H1 (cell line): Measurements from ENCODE around the gene CACNA1D. TPM values are rescaled to one million over a fixed set of nuclear protein-coding genes. Genes with fewer than 3 reads are reported as not detected.

Source experiments
- E2F6 ChIP-seq: IDR thresholded peaks from 2 replicates; pipeline ENCODE4 v1.6.1; 2012; ENCODE audit warnings: inconsistent platforms
- HDAC2 ChIP-seq, 2 experiments: fragments of 300-600 bp in 1 of 2; sonication (generic) in 1 of 2; IDR thresholded peaks; 2 replicates each; pipeline ENCODE4 v1.6.1; 2011 to 2012; ENCODE audit warnings: low read depth in 2 of 2, low read length in 2 of 2, mild to moderate bottlenecking in 2 of 2, moderate library complexity in 2 of 2, borderline replicate concordance in 1 of 2, inconsistent platforms in 1 of 2
- POLR2A ChIP-seq, 2 experiments: IDR thresholded peaks; 1 replicate in 1 of 2; 2 replicates in 1 of 2; pipeline ENCODE4 v1.6.1; 2011; ENCODE audit warnings: low read depth in 2 of 2, low read length in 2 of 2, mild to moderate bottlenecking in 2 of 2; ENCODE audit errors: control extremely low read depth in 1 of 2
- SP2 ChIP-seq: IDR thresholded peaks from 2 replicates; pipeline ENCODE4 v1.6.1; 2012; ENCODE audit warnings: mild to moderate bottlenecking, low read length, inconsistent platforms
- TEAD4 ChIP-seq: IDR thresholded peaks from 2 replicates; pipeline ENCODE4 v1.6.1; 2012; ENCODE audit warnings: low read depth, low read length, inconsistent platforms, mixed read lengths
- YY1 ChIP-seq: IDR thresholded peaks from 2 replicates; pipeline ENCODE4 v1.6.1; 2011; ENCODE audit warnings: low read depth, mild to moderate bottlenecking, low read length
- polyA plus RNA-seq, 7 experiments: library from polyadenylated mRNA; depleted of rRNA in 3 of 7; stranded (reverse) in 5 of 7; unstranded in 2 of 7; fragments of >200 nt in 5 of 7; fragments of 200-250 nt in 2 of 7; gene quantifications; 1 replicate in 5 of 7; 2 replicates in 1 of 7; 4 replicates in 1 of 7; pipeline versions ENCODE4 v1.2.1 to v1.2.3, GENCODE V29; 2011 to 2013; ENCODE audit warnings: missing spikeins in 2 of 7, mixed read lengths in 2 of 7
- total RNA-seq: library from RNA; stranded (reverse); fragmentation: NEBNext Ultra II Directional; extraction: Animal tissue kit (Norgen Biotek cat#: 25700); gene quantifications from 2 replicates; pipeline ENCODE4 v1.2.1, GENCODE V29; 2021
- TF ChIP-seq, protein P1 (sequence below): fragments of 300-600 bp; sonication (generic); IDR thresholded peaks from 2 replicates; pipeline ENCODE4 v1.7.1; 2012; ENCODE audit warnings: low read length, moderate library complexity, mild to moderate bottlenecking, inconsistent platforms; ENCODE audit not compliant: insufficient replicate concordance

The CACNA1D gene
- total and polyA plus RNA-seq, 2 of the 8 experiments (the other 6 are each of a cell fraction or from before 2014, with no cell fraction given) = 2.0 to 2.9 TPM

DNA sequence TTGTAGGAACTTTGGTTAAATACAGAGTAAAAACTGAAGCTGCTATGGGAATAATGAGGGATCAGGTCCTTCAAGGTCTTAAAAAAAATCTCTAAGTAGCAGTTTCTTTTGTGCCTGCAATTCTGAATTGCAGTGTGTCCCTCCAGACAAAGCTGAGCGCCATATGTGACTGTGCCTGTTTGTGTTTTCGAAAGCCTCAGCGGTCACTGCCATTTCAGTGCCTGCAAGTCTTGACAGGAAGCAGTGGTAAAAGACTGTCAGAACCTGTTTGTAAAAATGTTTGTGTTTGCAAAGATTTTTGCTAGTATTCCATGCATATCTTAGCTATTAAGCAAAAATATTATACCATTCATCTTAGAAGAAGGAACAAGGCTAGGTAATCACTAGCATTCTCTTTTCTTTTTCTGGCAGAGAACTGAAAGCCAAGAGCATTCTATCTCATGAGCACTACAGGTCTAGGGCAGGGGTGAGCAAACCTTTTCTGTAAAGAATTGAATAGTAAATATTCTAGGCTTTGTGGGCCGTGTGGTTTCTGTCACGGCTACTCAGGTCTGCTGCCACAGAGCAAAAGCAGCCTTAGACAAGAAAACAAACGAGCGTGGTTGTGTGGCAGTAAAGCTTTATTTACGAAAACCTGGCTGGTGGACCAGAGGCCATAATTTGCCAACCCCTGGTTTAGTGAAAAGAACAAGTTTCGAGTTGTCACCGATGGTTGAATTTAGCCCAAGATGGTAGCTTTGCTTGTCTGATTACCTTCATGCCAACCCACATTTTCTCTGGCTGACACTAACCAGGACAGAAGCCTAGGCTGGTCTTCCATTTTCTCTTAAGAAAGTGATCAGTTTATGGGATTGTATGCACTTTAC, 134.4 kb downstream of the CACNA1D start (continued):
- TF ChIP-seq, protein P1, sequence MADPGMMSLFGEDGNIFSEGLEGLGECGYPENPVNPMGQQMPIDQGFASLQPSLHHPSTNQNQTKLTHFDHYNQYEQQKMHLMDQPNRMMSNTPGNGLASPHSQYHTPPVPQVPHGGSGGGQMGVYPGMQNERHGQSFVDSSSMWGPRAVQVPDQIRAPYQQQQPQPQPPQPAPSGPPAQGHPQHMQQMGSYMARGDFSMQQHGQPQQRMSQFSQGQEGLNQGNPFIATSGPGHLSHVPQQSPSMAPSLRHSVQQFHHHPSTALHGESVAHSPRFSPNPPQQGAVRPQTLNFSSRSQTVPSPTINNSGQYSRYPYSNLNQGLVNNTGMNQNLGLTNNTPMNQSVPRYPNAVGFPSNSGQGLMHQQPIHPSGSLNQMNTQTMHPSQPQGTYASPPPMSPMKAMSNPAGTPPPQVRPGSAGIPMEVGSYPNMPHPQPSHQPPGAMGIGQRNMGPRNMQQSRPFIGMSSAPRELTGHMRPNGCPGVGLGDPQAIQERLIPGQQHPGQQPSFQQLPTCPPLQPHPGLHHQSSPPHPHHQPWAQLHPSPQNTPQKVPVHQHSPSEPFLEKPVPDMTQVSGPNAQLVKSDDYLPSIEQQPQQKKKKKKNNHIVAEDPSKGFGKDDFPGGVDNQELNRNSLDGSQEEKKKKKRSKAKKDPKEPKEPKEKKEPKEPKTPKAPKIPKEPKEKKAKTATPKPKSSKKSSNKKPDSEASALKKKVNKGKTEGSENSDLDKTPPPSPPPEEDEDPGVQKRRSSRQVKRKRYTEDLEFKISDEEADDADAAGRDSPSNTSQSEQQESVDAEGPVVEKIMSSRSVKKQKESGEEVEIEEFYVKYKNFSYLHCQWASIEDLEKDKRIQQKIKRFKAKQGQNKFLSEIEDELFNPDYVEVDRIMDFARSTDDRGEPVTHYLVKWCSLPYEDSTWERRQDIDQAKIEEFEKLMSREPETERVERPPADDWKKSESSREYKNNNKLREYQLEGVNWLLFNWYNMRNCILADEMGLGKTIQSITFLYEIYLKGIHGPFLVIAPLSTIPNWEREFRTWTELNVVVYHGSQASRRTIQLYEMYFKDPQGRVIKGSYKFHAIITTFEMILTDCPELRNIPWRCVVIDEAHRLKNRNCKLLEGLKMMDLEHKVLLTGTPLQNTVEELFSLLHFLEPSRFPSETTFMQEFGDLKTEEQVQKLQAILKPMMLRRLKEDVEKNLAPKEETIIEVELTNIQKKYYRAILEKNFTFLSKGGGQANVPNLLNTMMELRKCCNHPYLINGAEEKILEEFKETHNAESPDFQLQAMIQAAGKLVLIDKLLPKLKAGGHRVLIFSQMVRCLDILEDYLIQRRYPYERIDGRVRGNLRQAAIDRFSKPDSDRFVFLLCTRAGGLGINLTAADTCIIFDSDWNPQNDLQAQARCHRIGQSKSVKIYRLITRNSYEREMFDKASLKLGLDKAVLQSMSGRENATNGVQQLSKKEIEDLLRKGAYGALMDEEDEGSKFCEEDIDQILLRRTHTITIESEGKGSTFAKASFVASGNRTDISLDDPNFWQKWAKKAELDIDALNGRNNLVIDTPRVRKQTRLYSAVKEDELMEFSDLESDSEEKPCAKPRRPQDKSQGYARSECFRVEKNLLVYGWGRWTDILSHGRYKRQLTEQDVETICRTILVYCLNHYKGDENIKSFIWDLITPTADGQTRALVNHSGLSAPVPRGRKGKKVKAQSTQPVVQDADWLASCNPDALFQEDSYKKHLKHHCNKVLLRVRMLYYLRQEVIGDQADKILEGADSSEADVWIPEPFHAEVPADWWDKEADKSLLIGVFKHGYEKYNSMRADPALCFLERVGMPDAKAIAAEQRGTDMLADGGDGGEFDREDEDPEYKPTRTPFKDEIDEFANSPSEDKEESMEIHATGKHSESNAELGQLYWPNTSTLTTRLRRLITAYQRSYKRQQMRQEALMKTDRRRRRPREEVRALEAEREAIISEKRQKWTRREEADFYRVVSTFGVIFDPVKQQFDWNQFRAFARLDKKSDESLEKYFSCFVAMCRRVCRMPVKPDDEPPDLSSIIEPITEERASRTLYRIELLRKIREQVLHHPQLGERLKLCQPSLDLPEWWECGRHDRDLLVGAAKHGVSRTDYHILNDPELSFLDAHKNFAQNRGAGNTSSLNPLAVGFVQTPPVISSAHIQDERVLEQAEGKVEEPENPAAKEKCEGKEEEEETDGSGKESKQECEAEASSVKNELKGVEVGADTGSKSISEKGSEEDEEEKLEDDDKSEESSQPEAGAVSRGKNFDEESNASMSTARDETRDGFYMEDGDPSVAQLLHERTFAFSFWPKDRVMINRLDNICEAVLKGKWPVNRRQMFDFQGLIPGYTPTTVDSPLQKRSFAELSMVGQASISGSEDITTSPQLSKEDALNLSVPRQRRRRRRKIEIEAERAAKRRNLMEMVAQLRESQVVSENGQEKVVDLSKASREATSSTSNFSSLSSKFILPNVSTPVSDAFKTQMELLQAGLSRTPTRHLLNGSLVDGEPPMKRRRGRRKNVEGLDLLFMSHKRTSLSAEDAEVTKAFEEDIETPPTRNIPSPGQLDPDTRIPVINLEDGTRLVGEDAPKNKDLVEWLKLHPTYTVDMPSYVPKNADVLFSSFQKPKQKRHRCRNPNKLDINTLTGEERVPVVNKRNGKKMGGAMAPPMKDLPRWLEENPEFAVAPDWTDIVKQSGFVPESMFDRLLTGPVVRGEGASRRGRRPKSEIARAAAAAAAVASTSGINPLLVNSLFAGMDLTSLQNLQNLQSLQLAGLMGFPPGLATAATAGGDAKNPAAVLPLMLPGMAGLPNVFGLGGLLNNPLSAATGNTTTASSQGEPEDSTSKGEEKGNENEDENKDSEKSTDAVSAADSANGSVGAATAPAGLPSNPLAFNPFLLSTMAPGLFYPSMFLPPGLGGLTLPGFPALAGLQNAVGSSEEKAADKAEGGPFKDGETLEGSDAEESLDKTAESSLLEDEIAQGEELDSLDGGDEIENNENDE = no peak
- TF ChIP-seq E2F6 = no peak
- no peak for TF ChIP-seq TEAD4
- TF ChIP-seq YY1 = no peak
- no peak for TF ChIP-seq SP2
- no peak for TF ChIP-seq POLR2A (IDR thresholded peaks at IDR 0.05; ENCODE audit: control extremely low read depth in 1 of 2, low read depth in 2 of 2, low read length in 2 of 2)
- no peak for TF ChIP-seq HDAC2 (IDR thresholded peaks at IDR 0.05; ENCODE audit: borderline replicate concordance in 1 of 2, low read depth in 2 of 2, low read length in 2 of 2)
